ENCODE data around the gene GPC3. TPM values are rescaled to one million over a fixed set of nuclear protein-coding genes. Genes with fewer than 3 reads are reported as not detected.

Gene GPC3
- total RNA-seq, 4 donors from 2014 or later, result 4.9 to 10.9 (median 9.2) TPM

- TF ChIP-seq CTCF (IDR thresholded peaks at IDR 0.05) (peak in 1 of 2 donors; percentile 13), POLR2A (IDR thresholded peaks at IDR 0.05) (no peak)
- Histone ChIP-seq H3K4me1 (no peaks in the 10 kb centered on the region), H3K27me3 (no peaks in the 10 kb centered on the region), H3K4me3 (no peak overlapping the region), H3K36me3 (no peaks in the 10 kb centered on the region), H3K9me3 (no peaks in the 10 kb centered on the region), H3K27ac (no peak overlapping the region)
- no peak for DNase-seq (ENCODE audit: low spot score in 2 of 2)
- WGBS, result 70% methylated on average over 5 of the region's 5 CpGs
Measured at GRCh38 chrX:133838761-133839676, 146.4 kb downstream of the GPC3 start.

- no peak overlapping the region for H3K4me3 ChIP-seq
- DNase-seq (ENCODE audit: low spot score in 2 of 2), result no peak
- 48% methylated on average over 2 of the region's 2 CpGs for WGBS
- no peaks in the 10 kb centered on the region for H3K36me3 ChIP-seq
- no peaks in the 10 kb centered on the region for H3K4me1 ChIP-seq
- H3K9me3 ChIP-seq, result no peaks in the 10 kb centered on the region
- H3K27me3 ChIP-seq, result no peaks in the 10 kb centered on the region
- no peak overlapping the region for H3K27ac ChIP-seq
- TF ChIP-seq EP300 (IDR thresholded peaks at IDR 0.05), result no peak
- TF ChIP-seq CTCF (IDR thresholded peaks at IDR 0.05), result no peak
- TF ChIP-seq POLR2AphosphoS5 (IDR thresholded peaks at IDR 0.05), result no peak
- no peak for TF ChIP-seq POLR2A (IDR thresholded peaks at IDR 0.05)
Measured at GRCh38 chrX:133837091-133837490, 148.3 kb downstream of the GPC3 start.

DNA sequence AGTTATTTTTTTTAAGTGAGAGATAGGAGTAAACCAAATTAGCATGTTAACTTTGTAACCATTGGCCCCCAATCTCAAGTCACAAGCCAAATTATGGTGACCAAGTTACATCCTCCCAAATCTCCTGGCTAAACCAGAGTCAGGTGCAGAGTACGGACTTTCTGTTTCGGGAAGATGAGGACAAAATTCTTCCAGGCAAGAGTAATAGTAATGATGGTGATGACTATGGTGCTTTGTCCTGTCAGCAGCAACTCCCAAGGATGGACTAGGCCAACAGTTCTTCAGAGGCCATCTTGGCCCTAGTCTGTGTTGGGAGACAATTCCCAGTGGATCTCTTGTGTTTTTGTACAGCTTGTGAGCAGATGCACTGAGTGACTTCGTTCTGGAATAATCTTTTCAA, 148.8 kb downstream of the GPC3 start:
- H3K4me1 ChIP-seq, result no peaks in the 10 kb centered on the region
- no peaks in the 10 kb centered on the region for H3K9me3 ChIP-seq
- H3K27ac ChIP-seq, result no peak overlapping the region
- TF ChIP-seq POLR2AphosphoS5 (IDR thresholded peaks at IDR 0.05), result no peak
- no peak for TF ChIP-seq CTCF (IDR thresholded peaks at IDR 0.05)
- no peak for TF ChIP-seq POLR2A (IDR thresholded peaks at IDR 0.05)
- TF ChIP-seq EP300 (IDR thresholded peaks at IDR 0.05), result no peak
- 84% methylated on average over 3 of the region's 3 CpGs for WGBS
- no peaks in the 10 kb centered on the region for H3K36me3 ChIP-seq
- H3K27me3 ChIP-seq, result no peaks in the 10 kb centered on the region
- DNase-seq (ENCODE audit: low spot score in 2 of 2), result no peak
- H3K4me3 ChIP-seq, result no peak overlapping the region

GRCh38 chrX:133834771-133835170, 150.6 kb downstream of the GPC3 start:
- 52% methylated on average over 1 of the region's 1 CpG for WGBS
- Histone ChIP-seq H3K9me3 (no peaks in the 10 kb centered on the region), H3K27ac (no peak overlapping the region), H3K4me3 (no peak overlapping the region), H3K4me1 (no peaks in the 10 kb centered on the region), H3K36me3 (no peaks in the 10 kb centered on the region), H3K27me3 (no peaks in the 10 kb centered on the region)
- no peak for DNase-seq (ENCODE audit: low spot score in 2 of 2)
- no peak for TF ChIP-seq POLR2A (IDR thresholded peaks at IDR 0.05)
- no peak for TF ChIP-seq EP300 (IDR thresholded peaks at IDR 0.05)

DNA sequence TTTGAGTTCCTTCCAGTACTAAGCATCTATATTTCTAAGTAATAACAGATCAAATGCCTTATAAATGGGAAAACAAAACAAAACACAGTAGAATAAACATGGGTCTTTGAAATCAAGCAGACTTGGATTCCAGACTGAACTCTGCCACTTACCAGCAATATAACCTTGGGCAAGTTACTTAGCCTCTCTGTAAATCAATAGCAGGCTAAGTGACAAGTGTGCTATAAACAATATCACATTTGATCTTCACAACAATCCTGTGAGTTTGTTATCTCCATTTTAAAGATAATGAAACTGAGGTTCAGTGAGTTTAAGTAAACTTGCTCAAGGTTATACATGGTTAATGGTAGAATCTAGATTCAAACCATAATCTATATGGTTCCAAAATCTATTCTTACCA, 165.8 kb downstream of the GPC3 start:
- no peaks in the 10 kb centered on the region for H3K36me3 ChIP-seq
- no peaks in the 10 kb centered on the region for H3K4me1 ChIP-seq
- H3K27me3 ChIP-seq, result no peaks in the 10 kb centered on the region
- H3K9me3 ChIP-seq, result no peaks in the 10 kb centered on the region
- H3K27ac ChIP-seq, result no peak overlapping the region
- TF ChIP-seq POLR2AphosphoS5 (IDR thresholded peaks at IDR 0.05) (no peak), CTCF (IDR thresholded peaks at IDR 0.05) (no peak), EP300 (IDR thresholded peaks at IDR 0.05) (no peak), POLR2A (IDR thresholded peaks at IDR 0.05) (no peak)
- no peak for DNase-seq (ENCODE audit: low spot score in 2 of 2)
- no peak overlapping the region for H3K4me3 ChIP-seq

Data from suprapubic skin (tissue), 4 donors.